HepG2 (cell line): ENCODE data around the gene B4GALT1. TPM values are rescaled to one million over a fixed set of nuclear protein-coding genes. Genes with fewer than 3 reads are reported as not detected.

Experiments used
- HES4 ChIP-seq: sonication (generic); formaldehyde crosslinking; IDR thresholded peaks from 2 replicates; pipeline ENCODE4 v1.9.0; 2021; ENCODE audit warnings: mild to moderate bottlenecking, missing genetic modification reagents, borderline replicate concordance
- HIVEP1 ChIP-seq: sonication (generic); formaldehyde crosslinking; IDR thresholded peaks from 2 replicates; pipeline ENCODE4 v1.4.0; 2020; ENCODE audit warnings: mild to moderate bottlenecking, missing genetic modification reagents
- HOXA3 ChIP-seq: sonication (generic); formaldehyde crosslinking; IDR thresholded peaks from 2 replicates; pipeline ENCODE4 v1.5.0; 2020; ENCODE audit warnings: missing genetic modification reagents
- KLF16 ChIP-seq, 2 experiments: sonication (generic) in 1 of 2; formaldehyde crosslinking in 1 of 2; IDR thresholded peaks; 2 replicates each; pipeline versions ENCODE4 v1.6.1 to v1.8.0; 2016 to 2023; ENCODE audit warnings: missing genetic modification reagents in 2 of 2, missing compliant biosample characterization in 1 of 2
- NAIF1 ChIP-seq: sonication (generic); formaldehyde crosslinking; IDR thresholded peaks from 2 replicates; pipeline ENCODE4 v1.5.0; 2020; ENCODE audit warnings: mild to moderate bottlenecking, missing genetic modification reagents, borderline replicate concordance
- NFIB ChIP-seq: sonication (generic); formaldehyde crosslinking; IDR thresholded peaks from 2 replicates; pipeline ENCODE4 v1.9.0; 2021; ENCODE audit warnings: missing genetic modification reagents, mild to moderate bottlenecking, borderline replicate concordance
- NONO ChIP-seq, 2 experiments: fragments of 450-650 bp in 1 of 2; sonication (generic) in 1 of 2; formaldehyde crosslinking in 1 of 2; IDR thresholded peaks in 1 of 2; conservative IDR thresholded peaks in 1 of 2; 2 replicates each; pipeline versions ENCODE4 v1.6.1 to v1.8.0; 2017 to 2022; ENCODE audit warnings: mild to moderate bottlenecking in 1 of 2, missing genetic modification reagents in 1 of 2, moderate library complexity in 1 of 2
- PAX8 ChIP-seq: sonication (generic); formaldehyde crosslinking; IDR thresholded peaks from 2 replicates; pipeline ENCODE4 v1.8.0; 2022; ENCODE audit warnings: mild to moderate bottlenecking, missing genetic modification reagents, borderline replicate concordance
- PHF20 ChIP-seq: sonication (generic); formaldehyde crosslinking; IDR thresholded peaks from 2 replicates; pipeline ENCODE4 v1.5.0; 2020; ENCODE audit warnings: mild to moderate bottlenecking, missing genetic modification reagents
- SETDB1 ChIP-seq: sonication (generic); formaldehyde crosslinking; IDR thresholded peaks from 2 replicates; pipeline ENCODE4 v1.5.1; 2020; ENCODE audit warnings: missing genetic modification reagents, mild to moderate bottlenecking, borderline replicate concordance
- TBX2 ChIP-seq: sonication (generic); formaldehyde crosslinking; IDR thresholded peaks from 2 replicates; pipeline ENCODE4 v1.5.0; 2020; ENCODE audit warnings: missing genetic modification reagents, mild to moderate bottlenecking, borderline replicate concordance
- ZBTB7B ChIP-seq: sonication (generic); formaldehyde crosslinking; IDR thresholded peaks from 2 replicates; pipeline ENCODE4 v1.4.0; 2020; ENCODE audit warnings: missing genetic modification reagents
- ZFP91 ChIP-seq: sonication (generic); formaldehyde crosslinking; IDR thresholded peaks from 2 replicates; pipeline ENCODE4 v1.9.0; 2022; ENCODE audit warnings: missing genetic modification reagents, mild to moderate bottlenecking, borderline replicate concordance
- ZMAT3 ChIP-seq: sonication (generic); formaldehyde crosslinking; conservative IDR thresholded peaks from 2 replicates; pipeline ENCODE4 v1.7.0; 2021; ENCODE audit warnings: missing genetic modification reagents
- ZMYM2 ChIP-seq: sonication (generic); formaldehyde crosslinking; IDR thresholded peaks from 2 replicates; pipeline ENCODE4 v1.8.0; 2022; ENCODE audit warnings: mild to moderate bottlenecking, missing genetic modification reagents
- ZNF589 ChIP-seq: sonication (generic); formaldehyde crosslinking; conservative IDR thresholded peaks from 2 replicates; pipeline ENCODE4 v1.8.0; 2022; ENCODE audit warnings: mild to moderate bottlenecking, moderate library complexity, missing genetic modification reagents
- ZNF674 ChIP-seq: sonication (generic); formaldehyde crosslinking; IDR thresholded peaks from 2 replicates; pipeline ENCODE4 v1.5.0; 2020; ENCODE audit warnings: low read depth, mild to moderate bottlenecking, missing genetic modification reagents
- ZNF713 ChIP-seq: sonication (generic); formaldehyde crosslinking; IDR thresholded peaks from 2 replicates; pipeline ENCODE4 v1.4.0; 2020; ENCODE audit warnings: mild to moderate bottlenecking, missing genetic modification reagents
- polyA plus RNA-seq, 8 experiments: library from polyadenylated mRNA; depleted of rRNA in 3 of 8; stranded (reverse) in 7 of 8; unstranded in 1 of 8; fragments of >200 nt; fragmentation: Illumina TruSeq in 4 of 8; extraction: Trizol in 4 of 8; gene quantifications; 2 replicates each; pipeline versions ENCODE4 v1.2.1 to v1.2.3, GENCODE V29; 2011 to 2016; ENCODE audit warnings: low read depth in 4 of 8, missing spikeins in 1 of 8, mixed read lengths in 1 of 8; ENCODE audit not compliant: insufficient read depth in 1 of 8
- total RNA-seq, 5 experiments: library from RNA; depleted of rRNA; stranded (reverse); fragments of >200 nt; fragmentation: Illumina TruSeq; extraction: Trizol; gene quantifications; 2 replicates each; pipeline ENCODE4 v1.2.3, GENCODE V29; 2016; ENCODE audit warnings: low read depth in 1 of 5
- TF ChIP-seq, protein P1 (sequence below): sonication (generic); formaldehyde crosslinking; IDR thresholded peaks from 2 replicates; pipeline ENCODE4 v1.5.1; 2020; ENCODE audit warnings: missing genetic modification reagents, mild to moderate bottlenecking, borderline replicate concordance
- TF ChIP-seq, protein P2 (sequence below), 2 experiments: fragments of 450-650 bp in 1 of 2; sonication (generic) in 1 of 2; formaldehyde crosslinking; IDR thresholded peaks; 2 replicates each; pipeline versions ENCODE4 v1.5.0 to v1.8.0; 2020 to 2022; ENCODE audit warnings: mild to moderate bottlenecking in 1 of 2, missing genetic modification reagents in 1 of 2
- TF ChIP-seq, protein P3 (sequence below): IDR thresholded peaks from 2 replicates; pipeline ENCODE4 v1.6.1; 2012; ENCODE audit warnings: inconsistent platforms

The B4GALT1 gene
- total and polyA plus RNA-seq, 2 of the 13 experiments (the other 11 are each of a cell fraction or from before 2014, with no cell fraction given): 15.7 to 33.5 TPM

DNA sequence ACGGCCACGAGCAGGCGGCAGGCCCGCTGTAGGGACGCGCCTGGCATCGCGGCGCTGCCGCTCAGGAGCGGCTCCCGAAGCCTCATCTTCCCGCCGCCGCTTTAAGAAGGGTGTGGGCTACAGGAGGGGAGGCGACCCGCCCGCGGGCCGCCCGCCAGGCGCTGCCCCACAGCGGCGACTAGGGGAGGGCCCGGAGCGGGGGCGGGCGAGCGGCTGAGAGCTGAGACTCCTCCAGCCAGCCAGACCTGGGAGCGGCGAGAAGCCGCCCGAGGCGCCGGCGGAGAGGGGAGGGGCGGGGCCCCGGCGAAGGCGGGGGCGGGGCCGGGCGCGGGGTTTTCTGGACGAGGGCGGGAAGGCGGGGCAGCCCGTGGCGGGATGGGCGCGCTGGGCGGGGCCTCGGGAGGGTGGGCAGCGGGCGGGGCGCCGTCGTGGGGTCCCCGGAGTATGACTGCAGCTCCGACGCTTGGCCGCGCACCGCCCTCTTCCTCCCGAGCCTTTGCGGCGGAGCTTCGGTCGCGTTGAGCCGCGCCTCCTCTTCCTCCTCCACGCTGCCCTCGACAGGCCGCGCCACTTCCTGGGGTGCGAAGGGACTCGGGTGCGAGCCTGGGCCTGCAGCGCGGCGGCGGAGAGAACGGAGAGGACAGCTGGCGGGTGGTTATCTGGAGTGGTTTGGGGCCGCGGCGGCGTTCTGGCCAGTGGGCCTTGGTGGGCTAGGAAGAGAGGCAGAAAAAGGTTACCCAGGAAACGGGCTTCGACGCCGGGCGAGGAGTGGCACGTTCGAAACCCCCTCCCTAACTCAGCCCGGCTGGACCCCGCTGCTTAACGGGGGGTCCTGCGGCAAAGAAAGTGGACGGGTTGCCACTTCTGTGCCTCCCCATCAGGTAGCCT lies at the start of gene B4GALT1 (continued):
- TF ChIP-seq ZFP91 (CRISPR knock-in tag): peak; percentile 93
- TF ChIP-seq KLF16 (CRISPR knock-in tag; IDR thresholded peaks at IDR 0.05): peak in 1 of 2 experiments; percentile 74; a peak in 1 of 4 replicates
- TF ChIP-seq ZNF674 (CRISPR knock-in tag): peak; percentile 63; the same call in 1 of the 2 replicates
- peak; percentile 78; the same call in 1 of the 2 replicates for TF ChIP-seq HES4 (CRISPR knock-in tag)
- TF ChIP-seq SETDB1 (CRISPR knock-in tag): no peak
- peak; percentile 49; the same call in 1 of the 2 replicates for TF ChIP-seq ZBTB7B
- peak; percentile 77; the same call in 1 of the 2 replicates for TF ChIP-seq TBX2 (CRISPR knock-in tag)
- TF ChIP-seq, protein P1, sequence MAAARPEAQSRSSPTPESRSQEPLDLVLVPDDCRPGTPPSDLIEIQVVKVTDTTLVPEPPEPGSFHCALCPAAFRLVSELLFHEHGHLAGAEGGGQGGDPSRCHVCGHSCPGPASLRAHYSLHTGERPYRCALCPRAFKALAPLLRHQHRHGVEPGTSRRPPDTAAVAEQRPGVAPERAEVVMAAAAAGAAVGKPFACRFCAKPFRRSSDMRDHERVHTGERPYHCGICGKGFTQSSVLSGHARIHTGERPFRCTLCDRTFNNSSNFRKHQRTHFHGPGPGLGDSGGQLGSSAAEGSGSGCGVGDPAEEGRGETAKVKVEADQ (CRISPR knock-in tag): peak; percentile 37; the same call in 1 of the 2 replicates
- TF ChIP-seq ZNF589 (CRISPR knock-in tag): peak; percentile 83; the same call in 1 of the 2 replicates
- no peak for TF ChIP-seq ZNF713 (CRISPR knock-in tag)
- TF ChIP-seq ZMAT3 (CRISPR knock-in tag): peak; percentile 83; the same call in 1 of the 2 replicates
- TF ChIP-seq PAX8 (CRISPR knock-in tag): no peak
- peak; percentile 34; the same call in 1 of the 2 replicates for TF ChIP-seq NAIF1 (CRISPR knock-in tag)
- TF ChIP-seq HIVEP1 (CRISPR knock-in tag): peak; percentile 23; the same call in 1 of the 2 replicates
- peak; percentile 46 for TF ChIP-seq PHF20 (CRISPR knock-in tag)
- TF ChIP-seq HOXA3 (CRISPR knock-in tag): peak; percentile 74
- TF ChIP-seq, protein P2, sequence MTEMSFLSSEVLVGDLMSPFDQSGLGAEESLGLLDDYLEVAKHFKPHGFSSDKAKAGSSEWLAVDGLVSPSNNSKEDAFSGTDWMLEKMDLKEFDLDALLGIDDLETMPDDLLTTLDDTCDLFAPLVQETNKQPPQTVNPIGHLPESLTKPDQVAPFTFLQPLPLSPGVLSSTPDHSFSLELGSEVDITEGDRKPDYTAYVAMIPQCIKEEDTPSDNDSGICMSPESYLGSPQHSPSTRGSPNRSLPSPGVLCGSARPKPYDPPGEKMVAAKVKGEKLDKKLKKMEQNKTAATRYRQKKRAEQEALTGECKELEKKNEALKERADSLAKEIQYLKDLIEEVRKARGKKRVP (CRISPR knock-in tag; IDR thresholded peaks at IDR 0.05): peak in 1 of 2 experiments; percentile 57; a peak in 2 of 4 replicates
- TF ChIP-seq, protein P3, sequence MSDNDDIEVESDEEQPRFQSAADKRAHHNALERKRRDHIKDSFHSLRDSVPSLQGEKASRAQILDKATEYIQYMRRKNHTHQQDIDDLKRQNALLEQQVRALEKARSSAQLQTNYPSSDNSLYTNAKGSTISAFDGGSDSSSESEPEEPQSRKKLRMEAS: peak; percentile 89
- TF ChIP-seq NFIB (CRISPR knock-in tag): 0 out of 2 replicates have a peak, but pooled peaks have one; percentile 21
- peak; percentile 66; the same call in 1 of the 2 replicates for TF ChIP-seq ZMYM2
- no peak for TF ChIP-seq NONO (IDR thresholded peaks at IDR 0.05)
- peak; percentile 19; the same call in 1 of the 2 replicates for TF ChIP-seq NONO (CRISPR knock-in tag; conservative IDR thresholded peaks at IDR 0.05)
